ENCODE data around the gene PSMB8.
"Not testable (repeated sequence)": the region's sequence is repeated elsewhere in the genome, so short reads cannot be mapped to it uniquely, and the experiment has no call there.

The PSMB8 gene

GRCh38 chr6:32818867-32819266 lies 25.0 kb downstream of the PSMB8 start:
- H3K9me3 ChIP-seq (ENCODE audit: low read length): no peaks in the 10 kb centered on the region
- H3K4me1 ChIP-seq (ENCODE audit: insufficient read depth, low read length): no peaks in the 10 kb centered on the region
- H3K27me3 ChIP-seq (ENCODE audit: insufficient read depth, low read length): peaks cover 23% of the 10 kb centered on the region
- H3K4me3 ChIP-seq (ENCODE audit: low read length): no peak overlapping the region
- no peaks in the 10 kb centered on the region for H3K36me3 ChIP-seq (ENCODE audit: insufficient read depth, low read length)
- no peak overlapping the region for H2AFZ ChIP-seq (ENCODE audit: low read depth, low read length)

- Histone ChIP-seq H3K9me3 (ENCODE audit: low read length) (no peaks in the 10 kb centered on the region), H3K4me3 (ENCODE audit: low read length) (no peak within 1 kb of the TSS), H2AFZ (ENCODE audit: low read depth, low read length) (no peak within 1 kb of the TSS), H3K27me3 (ENCODE audit: insufficient read depth, low read length) (peaks cover 20% of the 10 kb centered on the region), H3K36me3 (ENCODE audit: insufficient read depth, low read length) (no peaks in the 10 kb centered on the region), H3K4me1 (ENCODE audit: insufficient read depth, low read length) (no peaks in the 10 kb centered on the region)
Observed at GRCh38 chr6:32816746-32817204, 27.1 kb downstream of the PSMB8 start, which contains the start of gene HLA-DOB. TSS of gene HLA-DOB (minus strand) at chr6:32817002. CDS start at chr6:32816951, 51 bp downstream.

- Histone ChIP-seq H3K4me3 (ENCODE audit: low read length) (no peak overlapping the region), H3K4me1 (ENCODE audit: insufficient read depth, low read length) (no peaks in the 10 kb centered on the region), H3K27me3 (ENCODE audit: insufficient read depth, low read length) (peaks cover 15% of the 10 kb centered on the region), H3K9me3 (ENCODE audit: low read length) (no peaks in the 10 kb centered on the region), H3K36me3 (ENCODE audit: insufficient read depth, low read length) (no peaks in the 10 kb centered on the region), H2AFZ (ENCODE audit: low read depth, low read length) (no peak overlapping the region)
Observed at GRCh38 chr6:32815996-32816395, 27.9 kb downstream of the PSMB8 start.

DNA sequence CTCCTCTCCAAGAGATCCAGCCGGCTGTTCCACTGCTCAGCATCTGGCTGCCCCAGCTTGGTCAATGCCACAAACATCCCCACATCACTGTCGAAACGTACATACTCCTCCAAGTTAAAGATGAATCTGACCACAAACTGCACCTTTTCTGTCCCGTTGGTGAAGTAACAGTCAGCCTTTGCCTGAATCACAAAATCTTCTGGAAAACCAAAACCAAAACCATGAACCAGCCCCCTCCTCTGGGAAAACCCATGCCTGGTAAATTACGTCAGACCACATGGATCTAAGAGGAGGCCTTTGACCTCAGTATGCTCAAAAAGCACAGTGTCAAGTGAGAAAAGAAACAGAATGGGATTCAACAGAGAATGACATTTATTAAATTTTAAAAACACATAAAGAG lies 28.7 kb downstream of the PSMB8 start:
- Histone ChIP-seq H3K4me3 (ENCODE audit: low read length) (no peak overlapping the region), H3K27me3 (ENCODE audit: insufficient read depth, low read length) (peaks cover 12% of the 10 kb centered on the region), H3K9me3 (ENCODE audit: low read length) (no peaks in the 10 kb centered on the region), H3K4me1 (ENCODE audit: insufficient read depth, low read length) (no peaks in the 10 kb centered on the region), H2AFZ (ENCODE audit: low read depth, low read length) (no peak overlapping the region), H3K36me3 (ENCODE audit: insufficient read depth, low read length) (no peaks in the 10 kb centered on the region)

- H2AFZ ChIP-seq (ENCODE audit: low read depth, low read length): no peak overlapping the region
- no peaks in the 10 kb centered on the region for H3K4me1 ChIP-seq (ENCODE audit: insufficient read depth, low read length)
- no peak overlapping the region for H3K4me3 ChIP-seq (ENCODE audit: low read length)
- H3K36me3 ChIP-seq (ENCODE audit: insufficient read depth, low read length): no peaks in the 10 kb centered on the region
- no peaks in the 10 kb centered on the region for H3K9me3 ChIP-seq (ENCODE audit: low read length)
- H3K27me3 ChIP-seq (ENCODE audit: insufficient read depth, low read length): peaks cover 9% of the 10 kb centered on the region
Observed at GRCh38 chr6:32814145-32814544, 29.7 kb downstream of the PSMB8 start.

- peaks cover 7% of the 10 kb centered on the region for H3K27me3 ChIP-seq (ENCODE audit: insufficient read depth, low read length)
- no peak overlapping the region for H3K4me3 ChIP-seq (ENCODE audit: low read length)
Observed at GRCh38 chr6:32809171-32809570, 34.7 kb downstream of the PSMB8 start.

DNA sequence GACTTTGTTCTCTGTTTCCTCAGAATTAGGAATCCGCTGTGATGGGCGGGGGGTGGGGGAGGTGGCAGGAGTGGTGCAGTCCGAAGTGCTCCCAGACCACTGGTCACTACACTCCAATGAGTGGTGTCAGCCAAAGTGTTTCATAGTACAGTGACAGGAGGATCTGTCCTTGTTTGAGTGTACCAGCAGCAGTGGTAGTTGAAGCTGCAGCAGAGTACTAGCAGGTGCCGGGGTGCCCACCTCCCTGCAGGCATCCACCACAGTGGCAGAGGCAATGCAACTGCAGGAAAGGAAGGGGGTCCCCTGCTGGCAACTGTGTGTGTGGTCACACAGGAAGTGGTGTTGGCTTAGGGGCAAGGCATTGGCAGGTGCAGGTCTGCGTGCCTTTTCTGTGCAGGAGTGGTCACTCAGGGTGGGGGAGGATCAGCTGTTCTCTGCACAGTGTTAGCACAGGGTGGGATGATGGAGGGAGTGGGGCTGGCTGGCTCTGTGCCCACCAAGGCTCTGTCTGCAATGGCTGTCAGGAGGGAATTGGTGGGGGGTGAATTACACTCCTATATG lies 36.7 kb downstream of the PSMB8 start:
- H3K9me3 ChIP-seq (ENCODE audit: low read length): no peaks in the 10 kb centered on the region
- peaks cover 9% of the 10 kb centered on the region for H3K27me3 ChIP-seq (ENCODE audit: insufficient read depth, low read length)
- no peaks in the 10 kb centered on the region for H3K36me3 ChIP-seq (ENCODE audit: insufficient read depth, low read length)
- H3K4me3 ChIP-seq (ENCODE audit: low read length): no peak overlapping the region
- H3K4me1 ChIP-seq (ENCODE audit: insufficient read depth, low read length): no peaks in the 10 kb centered on the region
- no peak overlapping the region for H2AFZ ChIP-seq (ENCODE audit: low read depth, low read length)

More at GRCh38 chr6:32809171-32809570, 34.7 kb downstream of the PSMB8 start:
- no peaks in the 10 kb centered on the region for H3K9me3 ChIP-seq (ENCODE audit: low read length)
- H3K36me3 ChIP-seq (ENCODE audit: insufficient read depth, low read length): no peaks in the 10 kb centered on the region
- no peak overlapping the region for H2AFZ ChIP-seq (ENCODE audit: low read depth, low read length)
- no peaks in the 10 kb centered on the region for H3K4me1 ChIP-seq (ENCODE audit: insufficient read depth, low read length)

DNA sequence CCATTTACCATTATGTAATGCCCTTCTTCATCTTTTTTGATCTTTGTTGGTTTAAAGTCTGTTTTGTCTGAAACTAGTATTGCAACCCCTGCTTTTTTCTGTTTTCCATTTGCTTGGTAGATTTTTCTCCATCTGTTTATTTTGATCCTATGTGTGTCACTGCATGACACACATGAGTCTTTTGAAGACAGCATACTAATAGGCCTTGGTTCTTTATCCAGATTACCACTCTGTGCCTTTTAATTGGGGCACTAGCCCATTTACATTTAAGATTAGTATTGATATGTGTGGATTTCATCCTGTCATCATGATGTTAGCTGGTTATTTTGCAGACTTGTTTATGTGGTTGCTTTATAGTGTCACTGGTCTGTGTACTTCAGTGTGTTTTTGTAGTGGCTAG lies 38.4 kb downstream of the PSMB8 start:
- not testable (repeated sequence) for H3K36me3 ChIP-seq (ENCODE audit: insufficient read depth, low read length); H3K9me3 ChIP-seq (ENCODE audit: low read length); H3K4me1 ChIP-seq (ENCODE audit: insufficient read depth, low read length); H3K4me3 ChIP-seq (ENCODE audit: low read length); H2AFZ ChIP-seq (ENCODE audit: low read depth, low read length)
- H3K27me3 ChIP-seq (ENCODE audit: insufficient read depth, low read length): peaks cover 13% of the 10 kb centered on the region

GRCh38 chr6:32803416-32803815 lies 40.4 kb downstream of the PSMB8 start:
- H2AFZ ChIP-seq (ENCODE audit: low read depth, low read length): no peak overlapping the region
- no peaks in the 10 kb centered on the region for H3K9me3 ChIP-seq (ENCODE audit: low read length)
- peaks cover 7% of the 10 kb centered on the region for H3K27me3 ChIP-seq (ENCODE audit: insufficient read depth, low read length)
- no peak overlapping the region for H3K4me3 ChIP-seq (ENCODE audit: low read length)
- no peaks in the 10 kb centered on the region for H3K36me3 ChIP-seq (ENCODE audit: insufficient read depth, low read length)
- H3K4me1 ChIP-seq (ENCODE audit: insufficient read depth, low read length): no peaks in the 10 kb centered on the region

GRCh38 chr6:32799740-32800139 lies 44.1 kb downstream of the PSMB8 start:
- Histone ChIP-seq H3K36me3 (ENCODE audit: insufficient read depth, low read length) (no peaks in the 10 kb centered on the region), H3K4me3 (ENCODE audit: low read length) (no peak overlapping the region), H3K9me3 (ENCODE audit: low read length) (no peaks in the 10 kb centered on the region), H3K4me1 (ENCODE audit: insufficient read depth, low read length) (no peaks in the 10 kb centered on the region), H2AFZ (ENCODE audit: low read depth, low read length) (no peak overlapping the region), H3K27me3 (ENCODE audit: insufficient read depth, low read length) (peaks cover 10% of the 10 kb centered on the region)

DNA sequence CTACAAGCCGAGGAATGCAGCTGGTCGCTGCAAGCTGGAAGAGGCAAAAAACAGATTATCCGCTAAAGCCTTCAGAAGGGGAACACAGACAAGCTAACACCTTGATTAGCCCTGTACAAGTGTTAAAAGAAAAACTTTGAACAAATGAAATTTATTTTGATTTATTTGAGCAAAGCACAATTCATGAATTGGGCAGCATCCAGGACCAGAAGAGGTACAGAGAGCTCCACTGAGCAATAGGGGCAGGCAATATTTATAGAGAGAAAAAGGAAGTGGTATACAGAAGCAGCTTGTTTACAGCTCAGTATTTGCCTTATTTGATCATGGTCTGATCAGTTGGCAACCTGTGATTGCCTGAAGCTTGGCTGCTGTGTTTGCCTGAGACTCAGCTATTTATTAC lies 44.7 kb downstream of the PSMB8 start:
- Histone ChIP-seq H3K4me1 (ENCODE audit: insufficient read depth, low read length) (no peaks in the 10 kb centered on the region), H2AFZ (ENCODE audit: low read depth, low read length) (no peak overlapping the region), H3K27me3 (ENCODE audit: insufficient read depth, low read length) (peaks cover 16% of the 10 kb centered on the region), H3K4me3 (ENCODE audit: low read length) (no peak overlapping the region), H3K9me3 (ENCODE audit: low read length) (no peaks in the 10 kb centered on the region), H3K36me3 (ENCODE audit: insufficient read depth, low read length) (no peaks in the 10 kb centered on the region)

DNA sequence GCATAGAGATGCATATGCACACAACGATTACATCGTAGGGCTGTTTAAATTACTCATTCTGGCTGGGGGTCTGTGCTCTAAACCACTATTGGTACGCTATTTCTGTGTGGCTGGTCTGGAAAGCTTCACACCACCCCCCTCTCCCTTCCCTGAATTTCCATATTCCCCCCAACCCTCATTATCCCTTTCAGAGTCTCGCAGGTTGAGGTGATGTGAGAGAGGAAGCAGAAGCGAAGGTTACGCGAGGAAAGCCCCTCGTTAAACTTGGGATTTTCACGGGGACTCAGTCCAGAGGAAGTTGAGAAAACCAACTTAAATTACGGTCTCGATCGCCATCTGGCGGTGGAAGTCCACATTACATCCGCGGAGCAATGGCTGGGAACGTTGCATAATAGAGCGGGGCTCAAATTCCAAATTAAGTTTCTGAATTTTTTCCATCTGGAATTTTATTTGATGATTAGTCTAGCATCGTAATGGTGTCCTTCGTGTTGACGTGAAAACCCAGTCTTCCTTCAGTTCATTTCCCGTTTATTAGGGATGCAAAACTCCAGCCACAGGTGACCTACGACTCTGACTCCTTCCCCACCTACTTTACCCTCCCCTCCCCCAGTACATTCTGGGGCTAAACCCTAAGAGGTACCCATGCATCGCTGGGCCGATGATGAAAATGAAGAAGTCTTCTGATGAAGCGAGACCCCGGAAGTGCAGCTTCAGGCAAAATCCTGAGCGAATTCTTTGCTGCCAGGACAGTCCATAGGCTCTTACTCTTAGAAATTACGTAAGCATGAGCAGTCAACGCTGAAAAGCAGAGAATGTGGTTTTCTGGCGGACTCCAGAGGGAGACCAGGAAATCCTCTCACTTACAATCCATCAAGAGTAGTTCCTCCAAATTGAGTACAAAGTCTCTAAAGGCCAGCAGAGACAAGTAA lies 46.7 kb downstream of the PSMB8 start:
- no peaks in the 10 kb centered on the region for H3K4me1 ChIP-seq (ENCODE audit: insufficient read depth, low read length)
- H3K4me3 ChIP-seq (ENCODE audit: low read length): peak overlapping the region; percentile 11
- no peaks in the 10 kb centered on the region for H3K36me3 ChIP-seq (ENCODE audit: insufficient read depth, low read length)
- H3K27me3 ChIP-seq (ENCODE audit: insufficient read depth, low read length): peaks cover 20% of the 10 kb centered on the region
- peak overlapping the region; percentile 38 for H2AFZ ChIP-seq (ENCODE audit: low read depth, low read length)
- no peaks in the 10 kb centered on the region for H3K9me3 ChIP-seq (ENCODE audit: low read length)

GRCh38 chr6:32794510-32794909 lies 49.3 kb downstream of the PSMB8 start:
- Histone ChIP-seq H3K36me3 (ENCODE audit: insufficient read depth, low read length) (no peaks in the 10 kb centered on the region), H3K9me3 (ENCODE audit: low read length) (no peaks in the 10 kb centered on the region), H3K4me1 (ENCODE audit: insufficient read depth, low read length) (no peaks in the 10 kb centered on the region), H2AFZ (ENCODE audit: low read depth, low read length) (no peak overlapping the region), H3K27me3 (ENCODE audit: insufficient read depth, low read length) (peaks cover 25% of the 10 kb centered on the region), H3K4me3 (ENCODE audit: low read length) (no peak overlapping the region)

All from neuron (in vitro differentiated cells).